Stimulated activated memory B cell treated with anti-CD40 and anti-IgM and Interleukin-4, amounts not matched to agents 10 μg/mL and 1 μg/mL and 100 μg/mL, for 72 hours (primary cell): ENCODE results near the gene IQCM.

Source experiments
- ATAC-seq: fragments of 150-1000 bp; cut with Tn5 transposase; 2 replicates; pipeline ENCODE4 v1.10.0; 2021
- H3K27ac Mint-ChIP-seq: one replicate; pipeline ENCODE4 v1.8.0; 2022; ENCODE audit warnings: mild to moderate bottlenecking, mixed read lengths
- H3K27me3 Mint-ChIP-seq: one replicate; pipeline ENCODE4 v1.8.0; 2022; ENCODE audit warnings: mixed read lengths
- H3K36me3 Mint-ChIP-seq: one replicate; pipeline ENCODE4 v1.8.0; 2022; ENCODE audit warnings: mixed read lengths
- H3K4me1 Mint-ChIP-seq: one replicate; pipeline ENCODE4 v1.8.0; 2022; ENCODE audit warnings: mixed read lengths
- H3K4me3 Mint-ChIP-seq: one replicate; pipeline ENCODE4 v1.8.0; 2022; ENCODE audit warnings: mild to moderate bottlenecking, moderate library complexity, mixed read lengths
- H3K9me3 Mint-ChIP-seq: one replicate; pipeline ENCODE4 v1.8.0; 2022; ENCODE audit warnings: mixed read lengths

Gene IQCM

GRCh38 chr4:149311076-149311475 lies 504.6 kb downstream of the IQCM start:
- Mint-ChIP-seq H3K9me3 (peaks cover 9% of the 10 kb centered on the region), H3K36me3 (no peaks in the 10 kb centered on the region), H3K27ac (no peak overlapping the region), H3K4me3 (no peak overlapping the region), H3K4me1 (no peaks in the 10 kb centered on the region), H3K27me3 (no peaks in the 10 kb centered on the region)
- no peak for ATAC-seq

GRCh38 chr4:149306537-149306936 lies 509.1 kb downstream of the IQCM start:
- Mint-ChIP-seq H3K4me1 (no peaks in the 10 kb centered on the region), H3K27ac (no peak overlapping the region), H3K27me3 (no peaks in the 10 kb centered on the region), H3K4me3 (no peak overlapping the region), H3K9me3 (peaks cover 3% of the 10 kb centered on the region), H3K36me3 (no peaks in the 10 kb centered on the region)
- no peak for ATAC-seq
